ENCODE data around the gene DVL3. TPM values are rescaled to one million over a fixed set of nuclear protein-coding genes. Genes with fewer than 3 reads are reported as not detected.

Gene DVL3
- total and polyA plus RNA-seq, 2 experiments from 2014 or later = 25.6 to 55.5 TPM

DNA sequence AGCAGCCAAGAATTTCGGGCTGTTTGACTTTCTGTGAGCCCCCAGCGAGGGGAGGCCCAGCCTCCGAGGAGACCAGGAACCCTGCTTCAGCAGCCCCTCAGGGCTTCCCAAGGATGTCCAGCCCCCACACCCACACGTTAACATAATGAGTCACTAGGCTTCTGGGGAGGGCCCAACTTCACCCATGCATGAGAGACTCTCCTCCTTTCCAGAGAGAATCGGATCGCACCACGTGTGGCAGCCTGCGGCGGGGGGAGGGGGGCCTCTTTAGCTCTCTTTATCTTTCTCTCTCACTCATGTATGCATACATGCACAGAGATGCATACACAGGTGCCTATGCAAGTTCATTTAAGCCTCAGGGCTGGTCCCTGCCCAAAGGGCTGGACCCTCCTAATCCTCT, 16.4 kb downstream of the DVL3 start (continued):
- TF ChIP-seq, protein P1, sequence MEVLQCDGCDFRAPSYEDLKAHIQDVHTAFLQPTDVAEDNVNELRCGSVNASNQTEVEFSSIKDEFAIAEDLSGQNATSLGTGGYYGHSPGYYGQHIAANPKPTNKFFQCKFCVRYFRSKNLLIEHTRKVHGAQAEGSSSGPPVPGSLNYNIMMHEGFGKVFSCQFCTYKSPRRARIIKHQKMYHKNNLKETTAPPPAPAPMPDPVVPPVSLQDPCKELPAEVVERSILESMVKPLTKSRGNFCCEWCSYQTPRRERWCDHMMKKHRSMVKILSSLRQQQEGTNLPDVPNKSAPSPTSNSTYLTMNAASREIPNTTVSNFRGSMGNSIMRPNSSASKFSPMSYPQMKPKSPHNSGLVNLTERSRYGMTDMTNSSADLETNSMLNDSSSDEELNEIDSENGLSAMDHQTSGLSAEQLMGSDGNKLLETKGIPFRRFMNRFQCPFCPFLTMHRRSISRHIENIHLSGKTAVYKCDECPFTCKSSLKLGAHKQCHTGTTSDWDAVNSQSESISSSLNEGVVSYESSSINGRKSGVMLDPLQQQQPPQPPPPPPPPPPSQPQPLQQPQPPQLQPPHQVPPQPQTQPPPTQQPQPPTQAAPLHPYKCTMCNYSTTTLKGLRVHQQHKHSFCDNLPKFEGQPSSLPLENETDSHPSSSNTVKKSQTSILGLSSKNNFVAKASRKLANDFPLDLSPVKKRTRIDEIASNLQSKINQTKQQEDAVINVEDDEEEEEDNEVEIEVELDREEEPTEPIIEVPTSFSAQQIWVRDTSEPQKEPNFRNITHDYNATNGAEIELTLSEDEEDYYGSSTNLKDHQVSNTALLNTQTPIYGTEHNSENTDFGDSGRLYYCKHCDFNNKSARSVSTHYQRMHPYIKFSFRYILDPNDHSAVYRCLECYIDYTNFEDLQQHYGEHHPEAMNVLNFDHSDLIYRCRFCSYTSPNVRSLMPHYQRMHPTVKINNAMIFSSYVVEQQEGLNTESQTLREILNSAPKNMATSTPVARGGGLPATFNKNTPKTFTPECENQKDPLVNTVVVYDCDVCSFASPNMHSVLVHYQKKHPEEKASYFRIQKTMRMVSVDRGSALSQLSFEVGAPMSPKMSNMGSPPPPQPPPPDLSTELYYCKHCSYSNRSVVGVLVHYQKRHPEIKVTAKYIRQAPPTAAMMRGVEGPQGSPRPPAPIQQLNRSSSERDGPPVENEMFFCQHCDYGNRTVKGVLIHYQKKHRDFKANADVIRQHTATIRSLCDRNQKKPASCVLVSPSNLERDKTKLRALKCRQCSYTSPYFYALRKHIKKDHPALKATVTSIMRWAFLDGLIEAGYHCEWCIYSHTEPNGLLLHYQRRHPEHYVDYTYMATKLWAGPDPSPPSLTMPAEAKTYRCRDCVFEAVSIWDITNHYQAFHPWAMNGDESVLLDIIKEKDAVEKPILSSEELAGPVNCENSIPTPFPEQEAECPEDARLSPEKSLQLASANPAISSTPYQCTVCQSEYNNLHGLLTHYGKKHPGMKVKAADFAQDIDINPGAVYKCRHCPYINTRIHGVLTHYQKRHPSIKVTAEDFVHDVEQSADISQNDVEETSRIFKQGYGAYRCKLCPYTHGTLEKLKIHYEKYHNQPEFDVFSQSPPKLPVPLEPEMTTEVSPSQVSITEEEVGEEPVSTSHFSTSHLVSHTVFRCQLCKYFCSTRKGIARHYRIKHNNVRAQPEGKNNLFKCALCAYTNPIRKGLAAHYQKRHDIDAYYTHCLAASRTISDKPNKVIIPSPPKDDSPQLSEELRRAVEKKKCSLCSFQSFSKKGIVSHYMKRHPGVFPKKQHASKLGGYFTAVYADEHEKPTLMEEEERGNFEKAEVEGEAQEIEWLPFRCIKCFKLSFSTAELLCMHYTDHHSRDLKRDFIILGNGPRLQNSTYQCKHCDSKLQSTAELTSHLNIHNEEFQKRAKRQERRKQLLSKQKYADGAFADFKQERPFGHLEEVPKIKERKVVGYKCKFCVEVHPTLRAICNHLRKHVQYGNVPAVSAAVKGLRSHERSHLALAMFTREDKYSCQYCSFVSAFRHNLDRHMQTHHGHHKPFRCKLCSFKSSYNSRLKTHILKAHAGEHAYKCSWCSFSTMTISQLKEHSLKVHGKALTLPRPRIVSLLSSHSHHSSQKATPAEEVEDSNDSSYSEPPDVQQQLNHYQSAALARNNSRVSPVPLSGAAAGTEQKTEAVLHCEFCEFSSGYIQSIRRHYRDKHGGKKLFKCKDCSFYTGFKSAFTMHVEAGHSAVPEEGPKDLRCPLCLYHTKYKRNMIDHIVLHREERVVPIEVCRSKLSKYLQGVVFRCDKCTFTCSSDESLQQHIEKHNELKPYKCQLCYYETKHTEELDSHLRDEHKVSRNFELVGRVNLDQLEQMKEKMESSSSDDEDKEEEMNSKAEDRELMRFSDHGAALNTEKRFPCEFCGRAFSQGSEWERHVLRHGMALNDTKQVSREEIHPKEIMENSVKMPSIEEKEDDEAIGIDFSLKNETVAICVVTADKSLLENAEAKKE (CRISPR knock-in tag; IDR thresholded peaks at IDR 0.05) = no peak
- TF ChIP-seq STAT1 (IDR thresholded peaks at IDR 0.05; ENCODE audit: unreplicated experiment) (no peak), POLR2AphosphoS5 (IDR thresholded peaks at IDR 0.05; ENCODE audit: low read depth) (no peak), NANOG (IDR thresholded peaks at IDR 0.05; ENCODE audit: borderline replicate concordance) (no peak)

DNA sequence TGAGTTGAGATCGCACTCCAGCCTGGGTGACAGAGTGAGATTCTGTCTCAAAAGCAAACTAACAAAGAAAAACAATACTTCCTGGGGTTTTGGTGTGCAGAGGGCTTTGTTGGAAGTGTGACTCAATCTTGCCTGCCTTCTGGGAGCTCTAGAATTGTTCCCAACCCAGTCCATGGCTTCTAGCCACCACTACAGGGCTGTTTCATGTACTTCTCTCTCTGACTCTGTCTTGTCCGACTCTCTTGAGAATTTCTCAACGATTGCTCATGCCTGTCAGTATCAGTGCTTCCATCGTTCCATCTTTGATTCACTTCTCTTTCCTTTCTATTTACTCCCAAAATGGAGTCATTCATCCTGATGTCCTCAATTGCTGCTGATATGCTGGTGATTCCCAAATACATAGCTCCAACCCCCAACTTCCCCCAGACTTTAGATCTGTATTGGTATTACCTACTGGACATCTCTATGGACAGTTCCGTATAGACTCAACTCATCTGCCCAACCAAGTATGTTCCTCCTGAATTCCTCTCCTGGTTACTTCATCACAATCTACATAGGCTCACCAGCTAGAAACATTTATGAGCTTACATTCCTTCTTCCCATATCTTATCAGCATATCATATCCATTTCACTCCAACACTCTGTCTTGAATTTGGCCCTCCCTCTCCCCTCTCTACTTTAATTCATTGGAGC, 17.6 kb downstream of the DVL3 start:
- Histone ChIP-seq H3F3A (replicated peaks; ENCODE audit: low read depth) (0 out of 2 replicates have a peak, but pooled peaks cover 4% of the 10 kb centered on the region), H3K36me3 (ENCODE audit: insufficient read depth) (no peaks in the 10 kb centered on the region), H3K4me1 (ENCODE audit: insufficient read depth) (peaks cover 15% of the 10 kb centered on the region), H4K20me1 (replicated peaks; ENCODE audit: insufficient read depth) (peaks cover 8% of the 10 kb centered on the region; the same call in 1 of the 2 replicates), H3K27ac (ENCODE audit: low read depth) (no peak overlapping the region), H3K27me3 (ENCODE audit: insufficient read depth) (no peaks in the 10 kb centered on the region), H3K4me3 (no peak overlapping the region), H3K9me2 (ENCODE audit: insufficient read depth) (no peaks in the 10 kb centered on the region), H3K4me2 (no peak overlapping the region), H3K79me2 (replicated peaks; ENCODE audit: insufficient read depth) (peaks cover 25% of the 10 kb centered on the region), H2AFZ (no peak overlapping the region)
- no peak overlapping the region; the same call in 2 of the 3 replicates for H3K4me3 Mint-ChIP-seq
- ATAC-seq (no peak), DNase-seq (ENCODE audit: low spot score) (no peak)
- H3K36me3 Mint-ChIP-seq (ENCODE audit: low read depth) = peaks cover 38% of the 10 kb centered on the region
- peaks cover 34% of the 10 kb centered on the region for H3K4me1 Mint-ChIP-seq
- no peak overlapping the region for H3K27ac Mint-ChIP-seq
- no peaks in the 10 kb centered on the region for H3K9me3 Mint-ChIP-seq
- H3K27me3 Mint-ChIP-seq (ENCODE audit: insufficient read depth, low read depth, poor library complexity) = peaks cover 3% of the 10 kb centered on the region
- TF ChIP-seq JUNB (IDR thresholded peaks at IDR 0.05; ENCODE audit: unreplicated experiment) (no peak), EZH2 (IDR thresholded peaks at IDR 0.05; ENCODE audit: low read depth, unreplicated experiment) (no peak), STAT1 (IDR thresholded peaks at IDR 0.05; ENCODE audit: unreplicated experiment) (no peak), CREB1 (CRISPR knock-in tag; IDR thresholded peaks at IDR 0.05; ENCODE audit: low read depth) (no peak), POLR2AphosphoS5 (IDR thresholded peaks at IDR 0.05; ENCODE audit: low read depth) (no peak), EZH2phosphoT487 (IDR thresholded peaks at IDR 0.05; ENCODE audit: unreplicated experiment) (no peak)
- TF ChIP-seq, protein P2, sequence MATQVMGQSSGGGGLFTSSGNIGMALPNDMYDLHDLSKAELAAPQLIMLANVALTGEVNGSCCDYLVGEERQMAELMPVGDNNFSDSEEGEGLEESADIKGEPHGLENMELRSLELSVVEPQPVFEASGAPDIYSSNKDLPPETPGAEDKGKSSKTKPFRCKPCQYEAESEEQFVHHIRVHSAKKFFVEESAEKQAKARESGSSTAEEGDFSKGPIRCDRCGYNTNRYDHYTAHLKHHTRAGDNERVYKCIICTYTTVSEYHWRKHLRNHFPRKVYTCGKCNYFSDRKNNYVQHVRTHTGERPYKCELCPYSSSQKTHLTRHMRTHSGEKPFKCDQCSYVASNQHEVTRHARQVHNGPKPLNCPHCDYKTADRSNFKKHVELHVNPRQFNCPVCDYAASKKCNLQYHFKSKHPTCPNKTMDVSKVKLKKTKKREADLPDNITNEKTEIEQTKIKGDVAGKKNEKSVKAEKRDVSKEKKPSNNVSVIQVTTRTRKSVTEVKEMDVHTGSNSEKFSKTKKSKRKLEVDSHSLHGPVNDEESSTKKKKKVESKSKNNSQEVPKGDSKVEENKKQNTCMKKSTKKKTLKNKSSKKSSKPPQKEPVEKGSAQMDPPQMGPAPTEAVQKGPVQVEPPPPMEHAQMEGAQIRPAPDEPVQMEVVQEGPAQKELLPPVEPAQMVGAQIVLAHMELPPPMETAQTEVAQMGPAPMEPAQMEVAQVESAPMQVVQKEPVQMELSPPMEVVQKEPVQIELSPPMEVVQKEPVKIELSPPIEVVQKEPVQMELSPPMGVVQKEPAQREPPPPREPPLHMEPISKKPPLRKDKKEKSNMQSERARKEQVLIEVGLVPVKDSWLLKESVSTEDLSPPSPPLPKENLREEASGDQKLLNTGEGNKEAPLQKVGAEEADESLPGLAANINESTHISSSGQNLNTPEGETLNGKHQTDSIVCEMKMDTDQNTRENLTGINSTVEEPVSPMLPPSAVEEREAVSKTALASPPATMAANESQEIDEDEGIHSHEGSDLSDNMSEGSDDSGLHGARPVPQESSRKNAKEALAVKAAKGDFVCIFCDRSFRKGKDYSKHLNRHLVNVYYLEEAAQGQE (IDR thresholded peaks at IDR 0.05; ENCODE audit: unreplicated experiment) = no peak
- TF ChIP-seq, protein P3, sequence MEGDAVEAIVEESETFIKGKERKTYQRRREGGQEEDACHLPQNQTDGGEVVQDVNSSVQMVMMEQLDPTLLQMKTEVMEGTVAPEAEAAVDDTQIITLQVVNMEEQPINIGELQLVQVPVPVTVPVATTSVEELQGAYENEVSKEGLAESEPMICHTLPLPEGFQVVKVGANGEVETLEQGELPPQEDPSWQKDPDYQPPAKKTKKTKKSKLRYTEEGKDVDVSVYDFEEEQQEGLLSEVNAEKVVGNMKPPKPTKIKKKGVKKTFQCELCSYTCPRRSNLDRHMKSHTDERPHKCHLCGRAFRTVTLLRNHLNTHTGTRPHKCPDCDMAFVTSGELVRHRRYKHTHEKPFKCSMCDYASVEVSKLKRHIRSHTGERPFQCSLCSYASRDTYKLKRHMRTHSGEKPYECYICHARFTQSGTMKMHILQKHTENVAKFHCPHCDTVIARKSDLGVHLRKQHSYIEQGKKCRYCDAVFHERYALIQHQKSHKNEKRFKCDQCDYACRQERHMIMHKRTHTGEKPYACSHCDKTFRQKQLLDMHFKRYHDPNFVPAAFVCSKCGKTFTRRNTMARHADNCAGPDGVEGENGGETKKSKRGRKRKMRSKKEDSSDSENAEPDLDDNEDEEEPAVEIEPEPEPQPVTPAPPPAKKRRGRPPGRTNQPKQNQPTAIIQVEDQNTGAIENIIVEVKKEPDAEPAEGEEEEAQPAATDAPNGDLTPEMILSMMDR (conservative IDR thresholded peaks at IDR 0.05; ENCODE audit: low read depth in 2 of 2) = no peak
- TF ChIP-seq, protein P4, sequence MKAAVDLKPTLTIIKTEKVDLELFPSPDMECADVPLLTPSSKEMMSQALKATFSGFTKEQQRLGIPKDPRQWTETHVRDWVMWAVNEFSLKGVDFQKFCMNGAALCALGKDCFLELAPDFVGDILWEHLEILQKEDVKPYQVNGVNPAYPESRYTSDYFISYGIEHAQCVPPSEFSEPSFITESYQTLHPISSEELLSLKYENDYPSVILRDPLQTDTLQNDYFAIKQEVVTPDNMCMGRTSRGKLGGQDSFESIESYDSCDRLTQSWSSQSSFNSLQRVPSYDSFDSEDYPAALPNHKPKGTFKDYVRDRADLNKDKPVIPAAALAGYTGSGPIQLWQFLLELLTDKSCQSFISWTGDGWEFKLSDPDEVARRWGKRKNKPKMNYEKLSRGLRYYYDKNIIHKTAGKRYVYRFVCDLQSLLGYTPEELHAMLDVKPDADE (IDR thresholded peaks at IDR 0.05) = no peak
